Stimulated activated CD8-positive, alpha-beta memory T cell treated with anti-CD3 and anti-CD28 coated beads, Interleukin-7, amount 100 ng/mL, for 1 hour (primary cell): ENCODE results near the gene IDH3A.

Source experiments
- DNase-seq, 2 donors: peaks; one replicate each; pipeline ENCODE4 v3.0.0-alpha.2; 2020; ENCODE audit warnings: low read depth in 2 of 2

IDH3A gene

GRCh38 chr15:78203346-78204225 lies 54.4 kb downstream of the IDH3A start:
- no peak for DNase-seq

GRCh38 chr15:78204351-78205309 lies 55.5 kb downstream of the IDH3A start:
- DNase-seq, result no peak

- no peak for DNase-seq
Observed at GRCh38 chr15:78205337-78205736, 56.2 kb downstream of the IDH3A start.

- DNase-seq, result no peak
Observed at GRCh38 chr15:78205856-78206255, 56.7 kb downstream of the IDH3A start.

GRCh38 chr15:78206326-78207109 lies 57.4 kb downstream of the IDH3A start:
- DNase-seq, result no peak

- no peak for DNase-seq
Observed at GRCh38 chr15:78207110-78207458, 57.9 kb downstream of the IDH3A start.

- DNase-seq, result no peak
Observed at GRCh38 chr15:78207641-78208340, 58.6 kb downstream of the IDH3A start.

- no peak for DNase-seq
Observed at GRCh38 chr15:78208341-78208844, 59.2 kb downstream of the IDH3A start.

- no peak for DNase-seq
Observed at GRCh38 chr15:78208887-78209645, 59.9 kb downstream of the IDH3A start.

GRCh38 chr15:78209646-78210348 lies 60.6 kb downstream of the IDH3A start:
- no peak for DNase-seq

- DNase-seq, result no peak
Observed at GRCh38 chr15:78210349-78210717, 61.2 kb downstream of the IDH3A start.

GRCh38 chr15:78211189-78211921 lies 62.2 kb downstream of the IDH3A start:
- no peak for DNase-seq

- no peak for DNase-seq
Observed at GRCh38 chr15:78212008-78212407, 62.8 kb downstream of the IDH3A start.

- no peak for DNase-seq
Observed at GRCh38 chr15:78212546-78213424, 63.6 kb downstream of the IDH3A start.

- no peak for DNase-seq
Observed at GRCh38 chr15:78213425-78213750, 64.2 kb downstream of the IDH3A start.

- DNase-seq, result no peak
Observed at GRCh38 chr15:78213956-78214355, 64.8 kb downstream of the IDH3A start.

- no peak for DNase-seq
Observed at GRCh38 chr15:78216276-78217104, 67.3 kb downstream of the IDH3A start.
